ENCODE results near the gene SIGLEC12. TPM values are rescaled to one million over a fixed set of nuclear protein-coding genes. Genes with fewer than 3 reads are reported as not detected.

Gene SIGLEC12
- total RNA-seq (not detected), total RNA-seq (0 to 2.2 (median 0) reads per million in 29 experiments)
- total RNA-seq (2013): not detected

DNA sequence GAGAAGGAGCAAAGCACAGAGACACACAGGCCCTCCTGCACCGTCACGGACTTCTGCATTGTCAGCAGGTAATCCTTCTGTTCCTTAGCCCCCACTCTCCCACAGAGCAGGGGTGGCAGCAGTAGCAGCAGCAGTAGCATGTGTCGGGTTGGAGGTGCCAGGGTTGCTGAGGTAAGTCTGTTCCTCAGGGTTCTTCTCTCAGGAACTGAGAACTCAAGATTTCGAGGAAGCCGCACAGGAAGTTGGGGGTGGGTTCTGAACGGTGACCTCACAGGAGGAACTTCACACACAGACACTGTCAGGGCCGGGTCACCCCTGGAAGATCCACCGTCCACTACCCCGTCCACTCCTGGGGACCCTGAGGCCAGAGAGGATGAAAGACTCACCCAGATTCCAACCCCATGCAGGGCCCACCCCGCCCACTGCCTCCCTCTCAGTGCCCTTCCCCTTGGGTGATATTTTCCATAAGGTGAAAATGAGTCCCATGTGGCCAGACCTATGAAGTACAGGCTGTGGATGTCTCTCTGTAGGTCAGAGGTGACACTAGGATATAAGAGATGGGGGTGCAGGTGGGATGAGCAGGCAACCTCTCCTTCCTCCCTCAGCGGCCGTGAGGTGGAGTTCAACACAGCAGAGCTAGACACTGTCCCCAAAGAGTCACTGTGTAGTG, at the start of gene SIGLEC12:
TSS of gene SIGLEC12 (minus strand) at position 207 of the 670 bp plus-strand sequence. CDS start at position 140, 67 bp downstream.
- no peak within 1 kb of the TSS for H3K27ac ChIP-seq (ENCODE audit: low read length)
- H3K27me3 ChIP-seq (replicated peaks in 1 of 2; ENCODE audit: control insufficient read depth in 2 of 2, extremely low read depth in 1 of 2, insufficient read depth in 2 of 2, low read length in 1 of 2): peaks cover 0 to 19% of the 10 kb centered on the region in 2 experiments
- H3K4me1 ChIP-seq (ENCODE audit: control insufficient read depth in 1 of 2, extremely low read depth in 1 of 2, insufficient read depth in 2 of 2, low read length in 2 of 2): peaks cover 2 to 5% of the 10 kb centered on the region in 2 experiments
- ChIA-PET POLR2A (no interaction called here), CTCF (no interaction called here)
- peaks cover 5 to 6% of the 10 kb centered on the region in 2 donors for H3K27me3 Mint-ChIP-seq
- H3K27ac Mint-ChIP-seq: no peak within 1 kb of the TSS
- no peaks in the 10 kb centered on the region for H3K9me3 ChIP-seq
- WGBS (ENCODE audit: insufficient coverage): 36% methylated on average over 3 of the region's 12 CpGs
- peaks cover 5 to 10% (median 9%) of the 10 kb centered on the region in 3 donors for H3K4me1 Mint-ChIP-seq
- no peaks in the 10 kb centered on the region for H3K36me3 ChIP-seq (ENCODE audit: control insufficient read depth in 2 of 2, extremely low read depth in 1 of 2, insufficient read depth in 1 of 2, low read length in 1 of 2)
- DNase-seq (peak in 5 of 35 experiments; percentile 5 to 31 (median 6)), ATAC-seq (replicated peaks in 1 of 4) (peak in 1 of 4 experiments; percentile 24)
- no peaks in the 10 kb centered on the region for H3K36me3 Mint-ChIP-seq
- H3K9me3 Mint-ChIP-seq: peaks cover 0 to 13% (median 7%) of the 10 kb centered on the region in 3 donors
- no peak within 1 kb of the TSS for H3K4me3 ChIP-seq (ENCODE audit: control insufficient read depth in 1 of 2, extremely low read depth in 1 of 2, low read length in 1 of 2)
- H3K4me3 Mint-ChIP-seq: no peak within 1 kb of the TSS

DNA sequence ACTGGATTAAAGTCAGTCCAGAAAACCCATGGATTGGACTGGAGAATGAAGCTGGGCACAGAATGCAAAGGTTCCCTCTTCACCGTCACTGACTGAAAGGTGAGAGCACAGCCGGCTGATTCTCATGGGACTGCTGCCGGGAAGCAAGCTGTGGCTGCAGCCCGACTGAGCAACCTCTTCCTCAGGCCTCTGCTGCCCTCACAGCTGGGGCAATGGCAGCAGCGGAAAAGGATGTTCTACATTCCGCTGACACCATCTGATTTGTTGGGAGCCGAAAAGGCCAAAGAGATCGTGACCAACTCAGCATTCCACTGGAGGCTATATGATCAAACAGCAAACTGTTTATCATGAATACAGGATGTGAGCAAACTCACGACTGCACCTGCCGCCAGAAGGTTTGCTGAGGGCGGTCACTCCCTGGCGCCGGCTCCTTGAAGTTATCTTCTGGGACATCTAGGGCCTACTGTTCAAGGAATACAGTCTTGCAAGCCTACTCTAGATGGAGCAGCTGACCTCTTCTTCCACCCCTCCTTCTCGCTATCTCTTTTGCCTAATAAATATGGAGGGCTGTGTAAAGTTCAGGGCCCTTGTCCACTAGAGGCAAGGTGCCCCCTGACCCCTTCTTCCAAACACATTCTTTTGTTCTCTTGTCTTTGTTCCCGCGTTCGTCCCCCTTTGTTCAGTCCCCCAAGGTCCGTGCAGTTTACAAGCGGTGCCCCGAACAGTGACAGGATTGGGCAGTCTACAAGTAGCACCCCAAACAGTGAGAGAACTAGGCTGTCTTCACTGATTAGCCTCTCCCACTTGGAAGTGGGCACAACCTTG, 49.5 kb upstream of the SIGLEC12 start:
- Mint-ChIP-seq H3K4me3 (peak overlapping the region in 1 of 3 donors; percentile 1), H3K9me3 (peaks cover 0 to 14% (median 4%) of the 10 kb centered on the region in 3 donors), H3K36me3 (no peaks in the 10 kb centered on the region), H3K27ac (no peak overlapping the region), H3K4me1 (peaks cover 10 to 32% (median 16%) of the 10 kb centered on the region in 3 donors), H3K27me3 (peaks cover 65 to 66% of the 10 kb centered on the region in 2 donors)
- CTCF ChIA-PET: interaction anchor here in 1 of 2 donors (0.6 kb wide), 1 partner anchor 37 kb away, joined by 3 read pairs; no protein-coding TSS in a partner anchor
- POLR2A ChIA-PET: no interaction called here
- Histone ChIP-seq H3K36me3 (ENCODE audit: control insufficient read depth in 2 of 2, extremely low read depth in 1 of 2, insufficient read depth in 1 of 2, low read length in 1 of 2) (no peaks in the 10 kb centered on the region), H3K4me1 (ENCODE audit: control insufficient read depth in 1 of 2, extremely low read depth in 1 of 2, insufficient read depth in 2 of 2, low read length in 2 of 2) (peaks cover 0 to 8% of the 10 kb centered on the region in 2 experiments), H3K9me3 (no peaks in the 10 kb centered on the region), H3K27me3 (replicated peaks in 1 of 2; ENCODE audit: control insufficient read depth in 2 of 2, extremely low read depth in 1 of 2, insufficient read depth in 2 of 2, low read length in 1 of 2) (peaks cover 0 to 53% of the 10 kb centered on the region in 2 experiments), H3K27ac (ENCODE audit: low read length) (no peak overlapping the region), H3K4me3 (ENCODE audit: control insufficient read depth in 1 of 2, extremely low read depth in 1 of 2, low read length in 1 of 2) (no peak overlapping the region)
- 74% methylated on average over 17 of the region's 20 CpGs for WGBS (ENCODE audit: insufficient coverage)
- DNase-seq (no peak), ATAC-seq (replicated peaks in 1 of 4) (no peak)

DNA sequence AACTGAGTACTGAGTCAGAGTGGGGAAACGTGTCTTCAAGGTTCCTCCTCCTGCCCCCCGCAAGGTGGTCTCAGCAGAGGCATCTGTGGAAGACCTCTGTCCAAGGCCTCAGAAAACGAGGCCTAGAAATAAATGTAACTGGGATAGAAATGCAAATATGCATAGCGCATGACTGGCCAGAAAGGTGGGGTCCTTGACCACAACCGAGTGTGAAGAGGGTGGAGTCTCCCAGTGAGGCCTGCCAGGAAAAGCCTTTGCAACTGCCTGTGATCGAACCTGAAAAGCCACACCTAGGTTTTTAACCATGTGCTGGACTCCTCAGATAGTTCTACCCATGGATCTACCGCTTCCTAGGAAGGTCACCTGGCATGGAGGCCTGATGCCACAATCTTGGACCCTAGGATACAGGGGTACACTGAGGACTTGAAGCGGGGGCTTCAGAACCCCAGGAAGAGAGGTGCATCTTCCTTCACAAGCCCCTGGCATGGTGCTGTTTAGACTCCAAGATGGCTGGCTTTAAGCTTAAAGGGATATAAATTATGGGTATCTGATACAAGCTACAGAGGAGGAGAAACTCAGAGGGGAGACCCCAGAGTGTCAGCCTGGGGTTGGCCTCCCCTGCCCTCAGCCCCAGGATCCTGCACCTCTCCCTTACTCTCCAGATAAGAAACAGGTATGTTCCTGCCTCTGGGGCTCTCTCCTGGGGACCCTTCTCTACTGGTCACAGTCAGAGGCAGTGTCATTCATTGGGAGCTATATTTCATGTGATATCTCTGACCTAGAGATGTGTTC, 48.1 kb upstream of the SIGLEC12 start:
- H3K36me3 Mint-ChIP-seq: no peaks in the 10 kb centered on the region
- H3K27ac Mint-ChIP-seq: no peak overlapping the region
- ATAC-seq (replicated peaks in 1 of 4): no peak
- 68% methylated on average over 7 of the region's 8 CpGs for WGBS (ENCODE audit: insufficient coverage)
- H3K27me3 ChIP-seq (replicated peaks in 1 of 2; ENCODE audit: control insufficient read depth in 2 of 2, extremely low read depth in 1 of 2, insufficient read depth in 2 of 2, low read length in 1 of 2): peaks cover 0 to 64% of the 10 kb centered on the region in 2 experiments
- no peaks in the 10 kb centered on the region for H3K36me3 ChIP-seq (ENCODE audit: control insufficient read depth in 2 of 2, extremely low read depth in 1 of 2, insufficient read depth in 1 of 2, low read length in 1 of 2)
- no peaks in the 10 kb centered on the region for H3K9me3 ChIP-seq
- no peak overlapping the region for H3K4me3 Mint-ChIP-seq
- peaks cover 10 to 32% (median 16%) of the 10 kb centered on the region in 3 donors for H3K4me1 Mint-ChIP-seq
- DNase-seq: no peak
- CTCF ChIA-PET: interaction anchor here in 1 of 2 donors (0.7 kb wide), 1 partner anchor 270 kb away, joined by 5 read pairs; no protein-coding TSS in a partner anchor
- peaks cover 0 to 8% of the 10 kb centered on the region in 2 experiments for H3K4me1 ChIP-seq (ENCODE audit: control insufficient read depth in 1 of 2, extremely low read depth in 1 of 2, insufficient read depth in 2 of 2, low read length in 2 of 2)
- H3K27ac ChIP-seq (ENCODE audit: low read length): no peak overlapping the region
- H3K4me3 ChIP-seq (ENCODE audit: control insufficient read depth in 1 of 2, extremely low read depth in 1 of 2, low read length in 1 of 2): no peak overlapping the region
- peaks cover 60 to 71% of the 10 kb centered on the region in 2 donors for H3K27me3 Mint-ChIP-seq
- POLR2A ChIA-PET: no interaction called here
- peaks cover 0 to 11% (median 2%) of the 10 kb centered on the region in 3 donors for H3K9me3 Mint-ChIP-seq

DNA sequence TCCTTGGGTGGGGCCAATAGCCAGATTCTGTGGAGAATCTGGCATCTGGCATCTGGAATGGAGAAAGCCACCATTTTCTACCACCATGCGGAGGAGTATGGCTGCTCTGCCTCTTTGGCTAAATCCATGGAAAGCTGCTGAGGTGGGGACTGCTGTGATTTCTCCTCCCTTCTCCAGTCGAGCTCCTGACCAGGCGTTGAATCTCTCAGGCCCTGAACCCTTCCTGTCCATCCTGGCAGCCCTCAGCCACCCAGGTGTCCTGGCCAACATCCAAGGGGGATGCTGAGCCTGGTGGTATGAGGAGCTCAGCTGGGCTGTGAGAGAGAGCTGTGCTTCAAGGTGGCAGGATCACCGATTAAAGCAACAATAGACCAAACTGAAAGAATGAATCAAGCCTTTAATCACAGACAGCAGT, 47.3 kb upstream of the SIGLEC12 start:
- Mint-ChIP-seq H3K4me3 (no peak overlapping the region), H3K4me1 (peaks cover 10 to 32% (median 16%) of the 10 kb centered on the region in 3 donors), H3K9me3 (peaks cover 0 to 11% (median 0%) of the 10 kb centered on the region in 3 donors), H3K27ac (no peak overlapping the region), H3K27me3 (peaks cover 57 to 70% of the 10 kb centered on the region in 2 donors), H3K36me3 (no peaks in the 10 kb centered on the region)
- 70% methylated on average over 2 of the region's 4 CpGs for WGBS (ENCODE audit: insufficient coverage)
- Histone ChIP-seq H3K36me3 (ENCODE audit: control insufficient read depth in 2 of 2, extremely low read depth in 1 of 2, insufficient read depth in 1 of 2, low read length in 1 of 2) (no peaks in the 10 kb centered on the region), H3K27me3 (replicated peaks in 1 of 2; ENCODE audit: control insufficient read depth in 2 of 2, extremely low read depth in 1 of 2, insufficient read depth in 2 of 2, low read length in 1 of 2) (peaks cover 0 to 73% of the 10 kb centered on the region in 2 experiments), H3K4me3 (ENCODE audit: control insufficient read depth in 1 of 2, extremely low read depth in 1 of 2, low read length in 1 of 2) (no peak overlapping the region), H3K4me1 (ENCODE audit: control insufficient read depth in 1 of 2, extremely low read depth in 1 of 2, insufficient read depth in 2 of 2, low read length in 2 of 2) (peaks cover 0 to 8% of the 10 kb centered on the region in 2 experiments), H3K9me3 (no peaks in the 10 kb centered on the region), H3K27ac (ENCODE audit: low read length) (no peak overlapping the region)
- no peak for DNase-seq
- ATAC-seq (replicated peaks in 1 of 4): no peak
- ChIA-PET POLR2A (no interaction called here), CTCF (interaction anchor here in 1 of 2 donors (0.5 kb wide), 1 partner anchor 38 kb away, joined by 3 read pairs; no protein-coding TSS in a partner anchor)

DNA sequence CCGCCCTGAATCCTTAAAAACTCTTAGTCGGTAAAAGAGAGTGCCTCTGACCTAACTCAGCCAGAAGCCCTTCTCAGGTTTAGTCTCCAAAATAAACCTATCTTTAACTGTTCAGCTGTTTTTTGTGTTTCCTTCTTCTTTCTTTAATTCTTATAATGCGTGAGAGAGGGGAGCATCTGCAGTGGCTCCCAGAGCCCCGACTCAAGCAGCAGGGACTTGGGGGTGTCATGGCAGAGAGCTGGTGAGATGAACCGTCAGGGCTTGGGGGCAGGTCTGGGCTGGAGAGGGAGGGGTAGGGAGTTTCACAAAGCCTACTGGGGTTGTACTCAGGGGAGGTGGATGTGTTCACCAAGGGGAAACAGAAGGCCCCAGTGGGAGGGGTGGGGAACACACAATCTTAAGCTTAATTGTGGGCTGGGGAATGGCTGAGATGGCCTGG, 46.6 kb upstream of the SIGLEC12 start:
- peaks cover 0 to 11% (median 0%) of the 10 kb centered on the region in 3 donors for H3K9me3 Mint-ChIP-seq
- Histone ChIP-seq H3K36me3 (ENCODE audit: control insufficient read depth in 2 of 2, extremely low read depth in 1 of 2, insufficient read depth in 1 of 2, low read length in 1 of 2) (no peaks in the 10 kb centered on the region), H3K4me1 (ENCODE audit: control insufficient read depth in 1 of 2, extremely low read depth in 1 of 2, insufficient read depth in 2 of 2, low read length in 2 of 2) (peaks cover 0 to 8% of the 10 kb centered on the region in 2 experiments), H3K27me3 (replicated peaks in 1 of 2; ENCODE audit: control insufficient read depth in 2 of 2, extremely low read depth in 1 of 2, insufficient read depth in 2 of 2, low read length in 1 of 2) (peaks cover 0 to 72% of the 10 kb centered on the region in 2 experiments), H3K27ac (ENCODE audit: low read length) (no peak overlapping the region), H3K9me3 (no peaks in the 10 kb centered on the region), H3K4me3 (ENCODE audit: control insufficient read depth in 1 of 2, extremely low read depth in 1 of 2, low read length in 1 of 2) (no peak overlapping the region)
- no peak overlapping the region for H3K4me3 Mint-ChIP-seq
- H3K27me3 Mint-ChIP-seq: peaks cover 60 to 67% of the 10 kb centered on the region in 2 donors
- ATAC-seq (replicated peaks in 1 of 4) (no peak), DNase-seq (no peak)
- no peaks in the 10 kb centered on the region for H3K36me3 Mint-ChIP-seq
- peaks cover 10 to 32% (median 16%) of the 10 kb centered on the region in 3 donors for H3K4me1 Mint-ChIP-seq
- CTCF ChIA-PET: interaction anchor here in 1 of 2 donors (0.6 kb wide), 1 partner anchor 31 kb away, joined by 4 read pairs; no protein-coding TSS in a partner anchor
- H3K27ac Mint-ChIP-seq: no peak overlapping the region
- WGBS (ENCODE audit: insufficient coverage): 42% methylated on average over 3 of the region's 5 CpGs
- POLR2A ChIA-PET: no interaction called here

Data from T-cell (primary cell).